Mesenchymal stem cell (in vitro differentiated cells and primary cell): ENCODE data around the gene PLEKHS1.

Experiments used
- DNase-seq: peaks from one replicate; pipeline ENCODE4 v3.0.0-alpha.2; 2013
- H2AFZ ChIP-seq: one replicate; pipeline ENCODE4 v1.6.1; 2013; ENCODE audit warnings: low read depth, mild to moderate bottlenecking, control low read depth, inconsistent platforms, low read length, moderate library complexity
- H2AK5ac ChIP-seq: 2 replicates; pipeline ENCODE4 v1.6.1; 2013; ENCODE audit warnings: low read length, moderate library complexity, mild to moderate bottlenecking, inconsistent platforms; ENCODE audit not compliant: severe bottlenecking
- H2BK120ac ChIP-seq: one replicate; pipeline ENCODE4 v1.6.1; 2013; ENCODE audit warnings: low read depth, mild to moderate bottlenecking, inconsistent platforms, low read length, moderate library complexity
- H2BK12ac ChIP-seq, 2 experiments: one replicate each; pipeline ENCODE4 v1.6.1; 2013; ENCODE audit warnings: inconsistent platforms in 2 of 2, low read length in 2 of 2, mild to moderate bottlenecking in 2 of 2, moderate library complexity in 2 of 2, control low read depth in 1 of 2
- H2BK15ac ChIP-seq: one replicate; pipeline ENCODE4 v1.6.1; 2013; ENCODE audit warnings: mild to moderate bottlenecking, low read depth, inconsistent platforms; ENCODE audit not compliant: poor library complexity, severe bottlenecking
- H2BK5ac ChIP-seq: 2 replicates; pipeline ENCODE4 v1.6.1; 2013; ENCODE audit warnings: low read depth, mild to moderate bottlenecking, low read length, control low read depth, inconsistent platforms; ENCODE audit not compliant: poor library complexity, severe bottlenecking
- H3K14ac ChIP-seq, 2 experiments: one replicate each; pipeline ENCODE4 v1.6.1; 2013; ENCODE audit warnings: inconsistent platforms in 2 of 2, low read length in 2 of 2, control low read depth in 1 of 2, mild to moderate bottlenecking in 1 of 2, moderate library complexity in 1 of 2
- H3K18ac ChIP-seq, 2 experiments: one replicate each; pipeline ENCODE4 v1.6.1; 2013; ENCODE audit warnings: inconsistent platforms in 2 of 2, low read length in 2 of 2, control low read depth in 1 of 2, low read depth in 1 of 2, mild to moderate bottlenecking in 1 of 2
- H3K23ac ChIP-seq, 2 experiments: one replicate each; pipeline ENCODE4 v1.6.1; 2013; ENCODE audit warnings: inconsistent platforms in 2 of 2, low read length in 2 of 2, mild to moderate bottlenecking in 2 of 2, moderate library complexity in 2 of 2, control low read depth in 1 of 2
- H3K27ac ChIP-seq: 2 replicates; pipeline ENCODE4 v1.5.1; 2013; ENCODE audit warnings: mild to moderate bottlenecking, moderate library complexity, low read length, control low read depth, inconsistent platforms; ENCODE audit not compliant: poor library complexity, severe bottlenecking
- H3K27me3 ChIP-seq, 2 experiments: 2 replicates each; pipeline versions ENCODE4 v1.6.1 to v1.7.0; 2013; ENCODE audit warnings: low read length in 2 of 2, mild to moderate bottlenecking in 2 of 2, moderate library complexity in 2 of 2, control low read depth in 1 of 2, inconsistent platforms in 1 of 2; ENCODE audit not compliant: control insufficient read depth in 1 of 2, insufficient read depth in 1 of 2
- H3K36me3 ChIP-seq, 2 experiments: 2 replicates each; pipeline versions ENCODE4 v1.6.1 to v1.7.0; 2013; ENCODE audit warnings: low read length in 2 of 2, control low read depth in 1 of 2, inconsistent platforms in 1 of 2, low read depth in 1 of 2, mild to moderate bottlenecking in 1 of 2; ENCODE audit not compliant: insufficient read depth in 2 of 2, control insufficient read depth in 1 of 2
- H3K4ac ChIP-seq, 2 experiments: one replicate each; pipeline ENCODE4 v1.6.1; 2013; ENCODE audit warnings: inconsistent platforms in 2 of 2, low read length in 2 of 2, mild to moderate bottlenecking in 2 of 2, moderate library complexity in 2 of 2, control low read depth in 1 of 2, low read depth in 1 of 2
- H3K4me1 ChIP-seq: 2 replicates; pipeline ENCODE4 v1.6.1; 2013; ENCODE audit warnings: low read depth, low read length, control low read depth; ENCODE audit not compliant: control insufficient read depth, insufficient read depth
- H3K4me2 ChIP-seq: 2 replicates; pipeline ENCODE4 v1.6.1; 2013; ENCODE audit warnings: low read length, mild to moderate bottlenecking, inconsistent platforms; ENCODE audit not compliant: poor library complexity, severe bottlenecking
- H3K4me3 ChIP-seq, 2 experiments: 2 replicates each; pipeline versions ENCODE4 v1.5.1 to v1.7.0; 2013; ENCODE audit warnings: low read length in 2 of 2, mild to moderate bottlenecking in 2 of 2, control low read depth in 1 of 2, low read depth in 1 of 2; ENCODE audit not compliant: insufficient read depth in 1 of 2
- H3K79me1 ChIP-seq: replicated peaks from 2 replicates; pipeline ENCODE4 v1.6.1; 2013; ENCODE audit warnings: mild to moderate bottlenecking, control low read depth, low read length, inconsistent platforms; ENCODE audit not compliant: poor library complexity, severe bottlenecking
- H3K9ac ChIP-seq: 2 replicates; pipeline ENCODE4 v1.7.0; 2013; ENCODE audit warnings: mild to moderate bottlenecking, low read length, moderate library complexity
- H3K9me3 ChIP-seq: 2 replicates; pipeline ENCODE4 v1.7.0; 2013; ENCODE audit warnings: mild to moderate bottlenecking, low read length; ENCODE audit not compliant: control insufficient read depth
- H4K8ac ChIP-seq: one replicate; pipeline ENCODE4 v1.6.1; 2013; ENCODE audit warnings: inconsistent platforms, mild to moderate bottlenecking, low read length, moderate library complexity
- H4K91ac ChIP-seq: one replicate; pipeline ENCODE4 v1.6.1; 2013; ENCODE audit warnings: mild to moderate bottlenecking, low read length, inconsistent platforms
- WGBS: methylation state at CpG from one replicate; pipeline ENCODE4 v1.1.7; 2013; ENCODE audit warnings: mixed read lengths; 5-methylcytosine and 5-hydroxymethylcytosine counted together

PLEKHS1 gene

DNA sequence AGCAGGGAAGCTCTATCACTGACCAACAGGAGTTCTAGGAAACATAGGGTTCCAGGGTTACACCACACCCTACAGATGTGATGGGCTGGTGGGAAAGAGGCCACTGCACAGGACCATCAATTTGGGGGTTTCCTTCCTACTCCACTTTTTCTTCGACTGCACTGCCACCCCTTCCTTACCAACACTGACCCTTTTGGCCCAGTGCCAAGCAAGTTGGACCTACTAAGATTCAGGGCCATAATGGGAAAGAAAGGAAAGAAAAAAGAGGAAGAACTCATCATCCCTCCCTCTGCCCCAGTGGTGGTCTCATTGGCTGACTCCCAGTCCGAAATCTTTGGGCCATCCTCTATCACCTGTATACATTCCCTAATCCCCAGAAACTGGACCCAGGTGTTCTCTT lies 6.1 kb upstream of the PLEKHS1 start:
- no peak for DNase-seq
- Histone ChIP-seq H3K4me3 (no peak overlapping the region), H2BK5ac (no peak overlapping the region), H2AFZ (no peak overlapping the region), H3K14ac (no peak overlapping the region), H3K27me3 (peaks cover 10 to 28% of the 10 kb centered on the region in 2 experiments), H3K27ac (no peak overlapping the region), H3K36me3 (no peaks in the 10 kb centered on the region), H2AK5ac (no peak overlapping the region), H3K18ac (no peak overlapping the region), H3K9me3 (no peaks in the 10 kb centered on the region), H4K91ac (no peak overlapping the region), H2BK15ac (no peak overlapping the region), H4K8ac (no peak overlapping the region), H3K9ac (no peak overlapping the region), H2BK120ac (no peak overlapping the region), H2BK12ac (no peak overlapping the region), H3K79me1 (no peaks in the 10 kb centered on the region), H3K4me1 (no peaks in the 10 kb centered on the region), H3K23ac (no peak overlapping the region), H3K4ac (no peak overlapping the region), H3K4me2 (no peak overlapping the region)
- WGBS = 96% methylated on average over 2 of the region's 2 CpGs

DNA sequence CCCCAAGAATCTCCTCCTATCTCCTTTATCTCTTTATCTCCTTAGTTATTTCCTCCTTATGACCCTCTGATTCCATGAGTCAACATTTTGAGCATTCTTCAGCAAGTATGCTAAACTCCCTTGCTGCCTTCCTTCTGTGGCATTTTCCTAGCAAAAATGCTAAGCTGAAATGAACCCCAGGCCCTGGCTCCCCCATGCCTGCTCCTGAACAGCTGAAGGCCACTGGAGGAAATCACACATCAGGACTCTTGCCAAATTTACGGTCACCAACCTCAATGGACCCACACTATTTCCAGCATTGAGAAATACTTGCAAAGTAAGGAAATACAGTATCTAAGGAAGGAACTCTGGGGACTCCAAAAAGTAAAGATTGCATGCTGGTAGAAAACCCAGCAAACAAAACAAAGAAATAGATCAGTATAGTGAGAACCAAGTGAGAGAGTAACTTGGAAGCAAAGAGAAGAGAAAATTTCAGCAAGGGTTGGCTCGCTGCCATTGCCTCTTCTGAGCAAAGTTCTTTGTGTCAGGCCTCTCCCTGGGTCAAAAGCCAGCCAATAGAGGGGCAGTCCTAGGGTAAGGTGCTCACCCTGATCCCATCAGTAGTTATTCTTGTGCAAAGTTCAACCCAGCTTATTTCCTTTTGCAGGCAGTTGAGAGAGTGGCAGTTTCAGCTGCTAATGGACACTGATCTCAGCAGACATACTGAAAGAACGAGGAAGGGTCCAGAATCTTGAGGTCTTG lies 5.1 kb upstream of the PLEKHS1 start:
- WGBS = 74% methylated on average over 2 of the region's 3 CpGs
- Histone ChIP-seq H3K4me3 (no peak overlapping the region), H3K27me3 (peaks cover 8 to 28% of the 10 kb centered on the region in 2 experiments), H3K23ac (no peak overlapping the region), H3K4ac (no peak overlapping the region), H3K4me1 (no peaks in the 10 kb centered on the region), H3K9ac (no peak overlapping the region), H3K18ac (no peak overlapping the region), H3K9me3 (no peaks in the 10 kb centered on the region), H2BK5ac (no peak overlapping the region), H4K8ac (no peak overlapping the region), H2AK5ac (no peak overlapping the region), H2AFZ (no peak overlapping the region), H3K27ac (no peak overlapping the region), H2BK12ac (no peak overlapping the region), H3K36me3 (no peaks in the 10 kb centered on the region), H3K79me1 (no peaks in the 10 kb centered on the region), H2BK120ac (no peak overlapping the region), H3K14ac (no peak overlapping the region), H3K4me2 (no peak overlapping the region), H2BK15ac (no peak overlapping the region), H4K91ac (no peak overlapping the region)
- peak; percentile 44 for DNase-seq

DNA sequence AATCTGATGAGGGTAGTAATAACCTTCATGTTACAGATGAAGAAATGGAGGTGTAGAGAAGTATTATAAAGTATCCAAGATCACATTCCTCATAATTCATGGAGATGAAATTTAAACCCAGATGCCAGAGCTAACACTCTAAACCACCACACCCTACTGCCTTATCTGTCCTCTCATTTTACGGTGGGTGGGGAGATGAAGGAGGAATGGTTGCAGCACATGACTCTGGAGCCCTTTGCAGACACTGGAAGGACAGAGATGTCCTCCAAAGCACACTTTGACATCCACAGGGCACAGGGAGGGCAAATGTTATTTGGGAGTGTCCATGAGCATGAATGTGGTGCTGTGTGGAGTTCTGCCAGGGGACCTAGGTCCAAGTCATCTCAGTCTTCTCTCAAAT lies 1.1 kb downstream of the PLEKHS1 start:
- H2BK12ac ChIP-seq = no peak overlapping the region
- DNase-seq = no peak
- peak overlapping the region in 1 of 2 experiments; percentile 6 for H3K23ac ChIP-seq
- H3K4me3 ChIP-seq = no peak overlapping the region
- no peak overlapping the region for H2AK5ac ChIP-seq
- no peak overlapping the region for H3K9ac ChIP-seq
- H4K91ac ChIP-seq = no peak overlapping the region
- H3K36me3 ChIP-seq = no peaks in the 10 kb centered on the region
- H2AFZ ChIP-seq = no peak overlapping the region
- no peak overlapping the region for H3K4ac ChIP-seq
- no peaks in the 10 kb centered on the region for H3K4me1 ChIP-seq
- no peaks in the 10 kb centered on the region for H3K9me3 ChIP-seq
- H3K79me1 ChIP-seq = no peaks in the 10 kb centered on the region
- peaks cover 0 to 4% of the 10 kb centered on the region in 2 experiments for H3K27me3 ChIP-seq
- H2BK5ac ChIP-seq = no peak overlapping the region
- no peak overlapping the region for H2BK15ac ChIP-seq
- WGBS = 100% methylated on average over 1 of the region's 1 CpG
- no peak overlapping the region for H3K4me2 ChIP-seq
- no peak overlapping the region for H2BK120ac ChIP-seq
- no peak overlapping the region for H3K18ac ChIP-seq
- H3K27ac ChIP-seq = no peak overlapping the region
- no peak overlapping the region for H4K8ac ChIP-seq
- H3K14ac ChIP-seq = no peak overlapping the region

DNA sequence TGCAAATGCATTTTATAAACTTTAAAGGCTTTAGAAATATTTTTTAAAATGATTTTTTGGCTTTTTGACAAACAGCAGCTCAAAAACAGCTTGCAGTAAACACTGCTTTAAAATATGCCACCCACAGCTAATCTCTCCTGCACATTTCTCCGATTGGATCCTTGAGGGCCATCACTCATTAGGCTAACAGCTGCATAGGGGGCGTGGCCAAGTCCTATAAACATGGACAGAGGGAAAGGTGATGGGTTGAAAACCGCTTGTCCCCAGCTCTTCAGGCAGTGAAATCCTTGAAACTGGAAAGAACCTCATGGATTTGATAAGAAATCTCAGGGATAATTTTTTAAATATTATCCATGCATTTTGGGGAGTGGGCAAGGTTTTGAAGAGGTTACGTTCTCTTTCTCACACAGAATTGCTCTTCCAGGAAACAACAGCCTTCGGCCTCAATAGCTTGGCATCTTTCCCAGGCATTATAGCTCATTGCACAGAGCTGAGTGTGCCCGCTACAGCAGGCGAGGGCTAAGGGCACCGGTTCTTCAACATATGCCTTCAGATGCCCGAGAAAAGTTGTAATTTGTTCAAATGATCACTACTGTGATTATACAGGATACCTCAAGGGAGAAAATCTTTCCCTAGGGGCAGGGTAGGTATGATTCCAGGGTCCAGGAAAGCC lies 1.7 kb downstream of the PLEKHS1 start:
- no peak overlapping the region for H2AFZ ChIP-seq
- no peak overlapping the region for H3K14ac ChIP-seq

More for the DNA sequence above, 1.7 kb downstream of the PLEKHS1 start:
- Histone ChIP-seq H3K27ac (no peak overlapping the region), H3K27me3 (peaks cover 0 to 4% of the 10 kb centered on the region in 2 experiments), H3K4me1 (no peaks in the 10 kb centered on the region), H3K18ac (no peak overlapping the region), H3K9ac (no peak overlapping the region), H2BK12ac (no peak overlapping the region), H2BK5ac (no peak overlapping the region), H2BK15ac (no peak overlapping the region), H3K23ac (no peak overlapping the region), H3K4ac (no peak overlapping the region), H3K9me3 (no peaks in the 10 kb centered on the region), H3K4me3 (no peak overlapping the region), H3K36me3 (no peaks in the 10 kb centered on the region), H3K4me2 (no peak overlapping the region), H2AK5ac (no peak overlapping the region), H4K8ac (no peak overlapping the region), H2BK120ac (no peak overlapping the region), H3K79me1 (no peaks in the 10 kb centered on the region), H4K91ac (no peak overlapping the region)
- 83% methylated on average over 8 of the region's 9 CpGs for WGBS
- no peak for DNase-seq
